Keratinocyte (primary cell): Measurements from ENCODE around the gene CGREF1.

ENCODE experiments used
- CTCF ChIP-seq, 3 experiments: IDR thresholded peaks in 1 of 3; conservative IDR thresholded peaks in 1 of 3; optimal IDR thresholded peaks in 1 of 3; 2 replicates in 2 of 3; 3 replicates in 1 of 3; pipeline versions ENCODE3 to v1.5.1; 2011; ENCODE audit warnings: low read length in 3 of 3, mild to moderate bottlenecking in 3 of 3, moderate library complexity in 2 of 3, control low read depth in 1 of 3, inconsistent platforms in 1 of 3; ENCODE audit not compliant: insufficient read depth in 2 of 3; ENCODE audit errors: extremely low read depth in 1 of 3
- EZH2 ChIP-seq: IDR thresholded peaks from one replicate; pipeline ENCODE4 v1.6.1; 2012; ENCODE audit warnings: inconsistent platforms, mild to moderate bottlenecking, low read length, moderate library complexity

- TF ChIP-seq CTCF (optimal IDR thresholded peaks at IDR 0.05 in 1 of 3, IDR thresholded peaks at IDR 0.05 in 1 of 3, conservative IDR thresholded peaks at IDR 0.05 in 1 of 3; ENCODE audit: extremely low read depth in 1 of 3, insufficient read depth in 2 of 3, low read length in 3 of 3) (no peak), EZH2 (no peak)
These were observed 12.9 kb downstream of the CGREF1 start for GRCh38 chr2:27105981-27106380.
